Measurements from ENCODE around the gene CORO1C.
A peak's percentile ranks its signal among the peaks of the same experiment; 100 is the strongest.
"Not testable (repeated sequence)": the region's sequence is repeated elsewhere in the genome, so short reads cannot be mapped to it uniquely, and the experiment has no call there.

CORO1C gene

GRCh38 chr12:108731105-108731865, at the start of gene CORO1C:
Gene CORO1C (minus strand): TSS chr12:108731518. CDS start chr12:108701318, 30,200 bp downstream.
- Mint-ChIP-seq H3K4me1 (ENCODE audit: low read depth) (peaks cover 36% of the 10 kb centered on the region), H3K36me3 (ENCODE audit: low read depth) (peaks cover 1% of the 10 kb centered on the region), H3K27ac (peak within 1 kb of the TSS; percentile 93), H3K9me3 (no peaks in the 10 kb centered on the region), H3K27me3 (ENCODE audit: low read depth) (peaks cover 8% of the 10 kb centered on the region), H3K4me3 (peak within 1 kb of the TSS; percentile 93)

GRCh38 chr12:108779998-108780688, 48.8 kb upstream of the CORO1C start:
- H3K4me3 Mint-ChIP-seq = no peak overlapping the region
- no peaks in the 10 kb centered on the region for H3K4me1 Mint-ChIP-seq (ENCODE audit: low read depth)
- H3K27me3 Mint-ChIP-seq (ENCODE audit: low read depth) = peaks cover 7% of the 10 kb centered on the region
- no peak overlapping the region for H3K27ac Mint-ChIP-seq
- no peaks in the 10 kb centered on the region for H3K9me3 Mint-ChIP-seq
- H3K36me3 Mint-ChIP-seq (ENCODE audit: low read depth) = peaks cover 5% of the 10 kb centered on the region

GRCh38 chr12:108778053-108778452, 46.7 kb upstream of the CORO1C start:
- Mint-ChIP-seq H3K9me3 (no peaks in the 10 kb centered on the region), H3K27ac (no peak overlapping the region), H3K4me3 (no peak overlapping the region), H3K4me1 (ENCODE audit: low read depth) (no peaks in the 10 kb centered on the region), H3K27me3 (ENCODE audit: low read depth) (peaks cover 7% of the 10 kb centered on the region), H3K36me3 (ENCODE audit: low read depth) (peaks cover 2% of the 10 kb centered on the region)

GRCh38 chr12:108777156-108777555, 45.8 kb upstream of the CORO1C start:
- Mint-ChIP-seq H3K36me3 (ENCODE audit: low read depth) (no peaks in the 10 kb centered on the region), H3K9me3 (no peaks in the 10 kb centered on the region), H3K4me3 (no peak overlapping the region), H3K27ac (no peak overlapping the region), H3K4me1 (ENCODE audit: low read depth) (no peaks in the 10 kb centered on the region), H3K27me3 (ENCODE audit: low read depth) (peaks cover 7% of the 10 kb centered on the region)

GRCh38 chr12:108773798-108774788, 42.8 kb upstream of the CORO1C start:
- peaks cover 14% of the 10 kb centered on the region for H3K27me3 Mint-ChIP-seq (ENCODE audit: low read depth)
- H3K27ac Mint-ChIP-seq = no peak overlapping the region
- H3K36me3 Mint-ChIP-seq (ENCODE audit: low read depth) = no peaks in the 10 kb centered on the region
- H3K9me3 Mint-ChIP-seq = no peaks in the 10 kb centered on the region
- no peaks in the 10 kb centered on the region for H3K4me1 Mint-ChIP-seq (ENCODE audit: low read depth)
- no peak overlapping the region for H3K4me3 Mint-ChIP-seq

- Mint-ChIP-seq H3K27me3 (ENCODE audit: low read depth) (peaks cover 13% of the 10 kb centered on the region), H3K27ac (no peak overlapping the region), H3K4me1 (ENCODE audit: low read depth) (no peaks in the 10 kb centered on the region), H3K4me3 (no peak overlapping the region), H3K9me3 (no peaks in the 10 kb centered on the region), H3K36me3 (ENCODE audit: low read depth) (no peaks in the 10 kb centered on the region)
Observed at GRCh38 chr12:108772891-108773797, 41.8 kb upstream of the CORO1C start.

- Mint-ChIP-seq H3K4me3 (no peak overlapping the region), H3K27me3 (ENCODE audit: low read depth) (peaks cover 17% of the 10 kb centered on the region), H3K9me3 (no peaks in the 10 kb centered on the region), H3K27ac (no peak overlapping the region), H3K36me3 (ENCODE audit: low read depth) (no peaks in the 10 kb centered on the region), H3K4me1 (ENCODE audit: low read depth) (no peaks in the 10 kb centered on the region)
Observed at GRCh38 chr12:108772247-108772646, 40.9 kb upstream of the CORO1C start.

- H3K27me3 Mint-ChIP-seq (ENCODE audit: low read depth) = peaks cover 17% of the 10 kb centered on the region
- H3K27ac Mint-ChIP-seq; H3K36me3 Mint-ChIP-seq (ENCODE audit: low read depth); H3K4me3 Mint-ChIP-seq; H3K4me1 Mint-ChIP-seq (ENCODE audit: low read depth); H3K9me3 Mint-ChIP-seq: not testable (repeated sequence)
Observed at GRCh38 chr12:108771835-108772234, 40.5 kb upstream of the CORO1C start.

GRCh38 chr12:108770963-108771362, 39.6 kb upstream of the CORO1C start:
- Mint-ChIP-seq H3K27ac (no peak overlapping the region), H3K4me1 (ENCODE audit: low read depth) (no peaks in the 10 kb centered on the region)

GRCh38 chr12:108770269-108770829, 39.0 kb upstream of the CORO1C start:
- Mint-ChIP-seq H3K4me3 (no peak overlapping the region), H3K27me3 (ENCODE audit: low read depth) (peaks cover 17% of the 10 kb centered on the region), H3K36me3 (ENCODE audit: low read depth) (no peaks in the 10 kb centered on the region), H3K27ac (no peak overlapping the region), H3K4me1 (ENCODE audit: low read depth) (no peaks in the 10 kb centered on the region), H3K9me3 (no peaks in the 10 kb centered on the region)

More at GRCh38 chr12:108770963-108771362, 39.6 kb upstream of the CORO1C start:
- Mint-ChIP-seq H3K27me3 (ENCODE audit: low read depth) (peaks cover 17% of the 10 kb centered on the region), H3K9me3 (no peaks in the 10 kb centered on the region), H3K4me3 (no peak overlapping the region), H3K36me3 (ENCODE audit: low read depth) (no peaks in the 10 kb centered on the region)

GRCh38 chr12:108768591-108769500, 37.5 kb upstream of the CORO1C start:
- H3K27ac Mint-ChIP-seq = no peak overlapping the region
- H3K4me1 Mint-ChIP-seq (ENCODE audit: low read depth) = no peaks in the 10 kb centered on the region
- no peaks in the 10 kb centered on the region for H3K9me3 Mint-ChIP-seq
- H3K4me3 Mint-ChIP-seq = no peak overlapping the region
- H3K27me3 Mint-ChIP-seq (ENCODE audit: low read depth) = peaks cover 17% of the 10 kb centered on the region
- no peaks in the 10 kb centered on the region for H3K36me3 Mint-ChIP-seq (ENCODE audit: low read depth)

- Mint-ChIP-seq H3K4me1 (ENCODE audit: low read depth) (no peaks in the 10 kb centered on the region), H3K4me3 (no peak overlapping the region), H3K27ac (no peak overlapping the region), H3K9me3 (no peaks in the 10 kb centered on the region), H3K27me3 (ENCODE audit: low read depth) (peaks cover 17% of the 10 kb centered on the region), H3K36me3 (ENCODE audit: low read depth) (no peaks in the 10 kb centered on the region)
Observed at GRCh38 chr12:108766294-108766693, 35.0 kb upstream of the CORO1C start.
